AG04450 (cell line): Measurements from ENCODE around the gene EXOC4. TPM values are rescaled to one million over a fixed set of nuclear protein-coding genes. Genes with fewer than 3 reads are reported as not detected.
"Not testable (repeated sequence)": the region's sequence is repeated elsewhere in the genome, so short reads cannot be mapped to it uniquely, and the experiment has no call there.

Source experiments
- CTCF ChIA-PET: fragments of 300-600, 350-600 bp; formaldehyde crosslinking; extraction: SDS; loops from one replicate; lab custom pipeline; 2022; ENCODE audit warnings: antibody characterized with exemption, inconsistent platforms; lab: Charles Lee
- POLR2A ChIA-PET: fragments of 350-600 bp; formaldehyde crosslinking; extraction: SDS; loops from one replicate; lab custom pipeline; 2021; ENCODE audit warnings: antibody characterized with exemption, inconsistent platforms; lab: Yijun Ruan, JAX
- DNase-seq: peaks from one replicate; pipeline ENCODE4 v3.0.0-alpha.2; 2011; ENCODE audit warnings: low read depth, low spot score
- H3K27ac ChIP-seq: one replicate; pipeline ENCODE4 v1.5.1; 2012; ENCODE audit warnings: low read depth, low read length, control low read depth
- H3K27me3 ChIP-seq: one replicate; pipeline ENCODE4 v1.6.0; 2012; ENCODE audit warnings: low read length; ENCODE audit not compliant: control insufficient read depth, insufficient read depth
- H3K4me3 ChIP-seq: 2 replicates; pipeline ENCODE4 v1.5.1; 2011; ENCODE audit warnings: mild to moderate bottlenecking, low read depth, low read length, control low read depth
- H3K9me3 ChIP-seq: 2 replicates; pipeline ENCODE4 v1.5.1; 2012; ENCODE audit warnings: low read length; ENCODE audit not compliant: control insufficient read depth, insufficient read depth
- polyA plus RNA-seq: library from polyadenylated mRNA; depleted of rRNA; stranded (reverse); fragments of >200 nt; gene quantifications from 2 replicates; pipeline ENCODE4 v1.2.3, GENCODE V29; 2011
- TF ChIP-seq, protein P1 (sequence below): IDR thresholded peaks from 2 replicates; pipeline ENCODE4 v1.5.1; 2011; ENCODE audit warnings: low read depth, low read length, control low read depth, inconsistent platforms

EXOC4 gene
- polyA plus RNA-seq, 1 experiment, result 73.5 TPM

DNA sequence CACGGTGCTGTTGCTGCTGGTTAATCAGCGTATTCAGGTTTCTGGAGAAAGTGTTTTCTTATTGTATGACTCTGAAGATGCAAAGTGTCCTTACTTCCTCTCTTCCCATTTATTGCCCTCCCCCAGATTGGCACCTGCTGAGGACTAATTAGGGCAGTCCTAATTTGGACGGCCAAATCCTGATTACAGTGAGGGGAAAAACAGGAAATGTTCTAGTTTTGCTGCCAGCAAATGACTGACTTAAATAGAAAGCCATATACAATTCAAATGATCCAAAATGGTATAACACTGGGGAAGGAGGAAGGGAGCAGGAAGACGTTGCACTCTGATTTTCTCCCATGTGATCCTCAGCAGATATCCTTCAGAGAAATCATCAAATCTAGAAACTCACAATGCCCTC, 651.9 kb downstream of the EXOC4 start:
- H3K27ac ChIP-seq, result no peak overlapping the region
- ChIA-PET POLR2A (no interaction called here), CTCF (no interaction called here)
- H3K9me3 ChIP-seq, result no peaks in the 10 kb centered on the region
- no peak for DNase-seq
- no peaks in the 10 kb centered on the region for H3K27me3 ChIP-seq
- TF ChIP-seq, protein P1, sequence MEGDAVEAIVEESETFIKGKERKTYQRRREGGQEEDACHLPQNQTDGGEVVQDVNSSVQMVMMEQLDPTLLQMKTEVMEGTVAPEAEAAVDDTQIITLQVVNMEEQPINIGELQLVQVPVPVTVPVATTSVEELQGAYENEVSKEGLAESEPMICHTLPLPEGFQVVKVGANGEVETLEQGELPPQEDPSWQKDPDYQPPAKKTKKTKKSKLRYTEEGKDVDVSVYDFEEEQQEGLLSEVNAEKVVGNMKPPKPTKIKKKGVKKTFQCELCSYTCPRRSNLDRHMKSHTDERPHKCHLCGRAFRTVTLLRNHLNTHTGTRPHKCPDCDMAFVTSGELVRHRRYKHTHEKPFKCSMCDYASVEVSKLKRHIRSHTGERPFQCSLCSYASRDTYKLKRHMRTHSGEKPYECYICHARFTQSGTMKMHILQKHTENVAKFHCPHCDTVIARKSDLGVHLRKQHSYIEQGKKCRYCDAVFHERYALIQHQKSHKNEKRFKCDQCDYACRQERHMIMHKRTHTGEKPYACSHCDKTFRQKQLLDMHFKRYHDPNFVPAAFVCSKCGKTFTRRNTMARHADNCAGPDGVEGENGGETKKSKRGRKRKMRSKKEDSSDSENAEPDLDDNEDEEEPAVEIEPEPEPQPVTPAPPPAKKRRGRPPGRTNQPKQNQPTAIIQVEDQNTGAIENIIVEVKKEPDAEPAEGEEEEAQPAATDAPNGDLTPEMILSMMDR, result no peak
- no peak overlapping the region for H3K4me3 ChIP-seq

GRCh38 chr7:133906553-133906952, 653.7 kb downstream of the EXOC4 start:
- POLR2A ChIA-PET, H3K4me3 ChIP-seq, H3K9me3 ChIP-seq, H3K27me3 ChIP-seq, DNase-seq, CTCF ChIA-PET, H3K27ac ChIP-seq: not testable (repeated sequence)

DNA sequence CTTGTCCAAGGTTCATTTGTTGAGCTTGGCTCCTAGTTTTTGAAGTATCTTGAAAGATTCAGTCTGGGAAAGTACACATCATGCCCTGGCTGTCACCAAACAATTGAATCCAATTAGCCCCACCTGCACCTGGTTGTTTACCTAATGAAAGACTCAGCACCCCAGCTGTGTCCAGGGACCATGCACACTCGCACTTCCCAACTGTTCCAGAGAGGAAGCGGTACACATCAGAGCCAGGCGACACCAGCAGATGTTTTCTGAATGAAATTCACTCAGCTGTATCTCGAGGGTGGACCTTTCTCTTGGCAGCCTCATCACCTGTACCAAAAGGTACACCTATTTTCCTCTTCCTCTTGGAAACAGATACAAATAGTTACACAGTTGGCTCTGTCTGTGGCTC, 657.9 kb downstream of the EXOC4 start:
- TF ChIP-seq, protein P1, result no peak
- ChIA-PET CTCF (no interaction called here), POLR2A (no interaction called here)
- no peak for DNase-seq
- Histone ChIP-seq H3K27me3 (no peaks in the 10 kb centered on the region), H3K27ac (no peak overlapping the region), H3K4me3 (no peak overlapping the region), H3K9me3 (no peaks in the 10 kb centered on the region)

DNA sequence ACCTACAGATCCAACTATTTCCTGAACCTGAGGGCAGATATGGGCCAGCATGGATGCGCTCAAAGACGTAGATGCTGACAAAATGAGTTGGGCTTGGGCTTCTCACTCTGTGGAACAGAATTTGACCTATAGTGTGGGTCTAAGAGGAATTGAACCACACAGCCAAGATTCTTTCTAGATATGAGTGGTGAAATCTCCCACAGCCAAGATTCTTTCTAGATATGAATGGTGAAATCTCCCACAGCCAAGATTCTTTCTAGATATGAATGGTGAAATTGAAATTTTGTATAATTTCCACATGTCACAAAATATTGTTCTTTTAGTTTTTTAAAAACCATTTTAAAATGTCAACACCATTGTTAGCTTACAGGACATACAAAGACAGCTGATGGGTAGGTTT, 658.8 kb downstream of the EXOC4 start:
- H3K9me3 ChIP-seq, result no peaks in the 10 kb centered on the region; the same call in 1 of the 2 replicates
- H3K27ac ChIP-seq, result no peak overlapping the region
- no peaks in the 10 kb centered on the region for H3K27me3 ChIP-seq
- TF ChIP-seq, protein P1, result no peak
- ChIA-PET POLR2A (no interaction called here), CTCF (no interaction called here)
- no peak for DNase-seq
- no peak overlapping the region for H3K4me3 ChIP-seq

GRCh38 chr7:133912916-133913697, 660.2 kb downstream of the EXOC4 start:
- ChIA-PET POLR2A (no interaction called here), CTCF (no interaction called here)
- TF ChIP-seq, protein P1, result no peak
- Histone ChIP-seq H3K9me3 (no peaks in the 10 kb centered on the region; the same call in 1 of the 2 replicates), H3K27me3 (no peaks in the 10 kb centered on the region), H3K4me3 (no peak overlapping the region), H3K27ac (no peak overlapping the region)
- no peak for DNase-seq
